C4-2B (cell line): ENCODE results near the gene YEATS2.

Experiments used
- H3K27ac ChIP-seq: fragments of 450-650 bp; 2 replicates; pipeline ENCODE4 v1.5.1; 2017
- CTCF ChIP-seq: fragments of 450-650 bp; conservative IDR thresholded peaks from 2 replicates; pipeline ENCODE4 v1.5.1; 2017; ENCODE audit warnings: mild to moderate bottlenecking
- ZFX ChIP-seq: fragments of 450-650 bp; IDR thresholded peaks from 2 replicates; pipeline ENCODE4 v1.6.1; 2017

The YEATS2 gene

GRCh38 chr3:183796372-183796771 is 98.8 kb downstream of the YEATS2 start:
- TF ChIP-seq ZFX: no peak
- no peak for TF ChIP-seq CTCF
- no peak overlapping the region for H3K27ac ChIP-seq

- H3K27ac ChIP-seq: no peak overlapping the region
- TF ChIP-seq CTCF: no peak
- TF ChIP-seq ZFX: no peak
Measured at GRCh38 chr3:183797996-183798395, 100.4 kb downstream of the YEATS2 start.

GRCh38 chr3:183799461-183799860 is 101.9 kb downstream of the YEATS2 start:
- H3K27ac ChIP-seq: no peak overlapping the region

GRCh38 chr3:183800243-183800863 is 102.8 kb downstream of the YEATS2 start:
- no peak overlapping the region for H3K27ac ChIP-seq
- TF ChIP-seq ZFX (no peak), CTCF (no peak)

More at GRCh38 chr3:183799461-183799860, 101.9 kb downstream of the YEATS2 start:
- no peak for TF ChIP-seq ZFX
- TF ChIP-seq CTCF: no peak

GRCh38 chr3:183801601-183802000 is 104.0 kb downstream of the YEATS2 start:
- H3K27ac ChIP-seq: no peak overlapping the region
- TF ChIP-seq CTCF (no peak), ZFX (no peak)

DNA sequence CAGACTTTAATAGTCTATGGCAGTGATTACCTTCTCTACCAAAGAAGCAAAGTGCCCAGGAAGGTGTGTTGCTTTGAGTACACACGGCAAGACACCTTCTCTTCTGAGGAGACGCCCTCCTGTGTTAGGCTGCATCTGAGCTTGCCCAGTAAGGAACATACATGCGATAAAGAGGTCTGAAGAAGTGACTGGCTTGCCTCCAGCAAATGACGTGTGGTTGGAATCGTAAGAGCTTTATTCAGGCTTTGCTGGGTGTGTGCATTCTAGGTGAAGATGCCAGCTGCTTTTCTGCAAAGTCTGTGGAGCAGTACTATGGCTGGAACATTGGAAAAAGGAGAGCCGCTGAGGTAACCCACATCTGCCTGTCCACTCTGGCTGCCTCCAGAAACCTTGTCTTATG is 105.4 kb downstream of the YEATS2 start:
- H3K27ac ChIP-seq: no peak overlapping the region
- no peak for TF ChIP-seq ZFX
- TF ChIP-seq CTCF: no peak

DNA sequence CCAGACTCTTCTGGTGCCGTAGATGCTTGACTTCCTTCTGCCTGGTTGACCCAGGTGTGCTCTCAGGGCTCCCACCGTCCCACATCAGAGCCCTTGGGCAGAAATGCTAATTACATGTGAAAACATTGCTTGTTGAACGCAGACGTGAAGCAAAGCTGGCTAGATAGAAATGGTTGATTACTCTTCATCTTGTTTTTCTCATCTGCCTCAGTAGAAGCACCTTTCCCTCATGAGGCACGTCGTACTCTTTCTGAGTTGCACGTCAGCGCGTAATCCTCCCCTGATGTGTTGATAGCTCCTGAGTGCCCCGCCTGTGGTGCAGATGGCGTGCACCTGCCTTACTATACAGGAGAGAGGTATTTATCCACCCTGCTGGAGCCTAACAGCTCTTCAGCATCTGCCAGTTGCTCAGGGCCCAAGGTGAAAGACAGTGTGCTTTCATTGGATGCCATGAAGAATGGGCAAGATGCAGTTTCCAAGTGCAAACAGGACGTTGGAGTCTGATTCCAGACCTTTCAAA is 109.7 kb downstream of the YEATS2 start:
- no peak overlapping the region for H3K27ac ChIP-seq
- no peak for TF ChIP-seq CTCF
- TF ChIP-seq ZFX: no peak
